Epithelial cell of proximal tubule (primary cell): ENCODE data around the gene ARFGAP2. TPM values are rescaled to one million over a fixed set of nuclear protein-coding genes. Genes with fewer than 3 reads are reported as not detected.

Source experiments
- DNase-seq: peaks from one replicate; pipeline ENCODE4 v3.0.0-alpha.2; 2011; ENCODE audit warnings: low read depth
- H3K4me3 ChIP-seq: 2 replicates; pipeline ENCODE4 v1.5.1; 2011; ENCODE audit warnings: low read depth, mild to moderate bottlenecking, low read length
- CTCF ChIP-seq: conservative IDR thresholded peaks from 2 replicates; pipeline ENCODE4 v1.5.1; 2012; ENCODE audit warnings: low read depth, mild to moderate bottlenecking, low read length
- total RNA-seq: library from RNA; depleted of rRNA; stranded (reverse); fragments of >200 nt; gene quantifications from 2 replicates; pipeline ENCODE4 v1.2.3, GENCODE V29; 2015

Gene ARFGAP2
- total RNA-seq, 1 donor from 2014 or later: 94.0 TPM

DNA sequence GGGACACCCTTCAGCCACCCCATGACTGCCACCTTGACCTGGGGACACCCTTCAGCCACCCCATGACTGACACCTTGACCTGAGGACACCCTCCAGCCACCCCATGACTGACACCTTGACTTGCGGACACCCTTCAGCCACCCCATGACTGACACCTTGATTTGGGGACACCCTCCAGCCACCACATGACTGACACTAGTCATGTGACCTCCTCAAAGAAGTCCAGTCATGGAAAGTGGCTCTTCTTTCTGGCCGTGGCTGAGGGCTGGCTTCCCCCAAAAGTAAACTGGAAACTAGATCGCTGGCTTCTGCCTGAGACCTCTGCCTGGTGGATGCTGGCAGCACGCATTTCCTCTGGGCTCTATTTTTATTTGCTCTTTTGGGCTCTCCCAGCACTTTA lies 28.4 kb downstream of the ARFGAP2 start:
- no peak for DNase-seq
- no peak for TF ChIP-seq CTCF
- H3K4me3 ChIP-seq: no peak overlapping the region

GRCh38 chr11:47147681-47148080 lies 29.0 kb downstream of the ARFGAP2 start:
- H3K4me3 ChIP-seq: no peak overlapping the region
- no peak for DNase-seq
- TF ChIP-seq CTCF: no peak

GRCh38 chr11:47147250-47147649 lies 29.4 kb downstream of the ARFGAP2 start:
- no peak overlapping the region for H3K4me3 ChIP-seq
- no peak for TF ChIP-seq CTCF
- no peak for DNase-seq

- TF ChIP-seq CTCF: no peak
- DNase-seq: no peak
- H3K4me3 ChIP-seq: no peak overlapping the region
Observed at GRCh38 chr11:47144541-47144940, 32.1 kb downstream of the ARFGAP2 start.

DNA sequence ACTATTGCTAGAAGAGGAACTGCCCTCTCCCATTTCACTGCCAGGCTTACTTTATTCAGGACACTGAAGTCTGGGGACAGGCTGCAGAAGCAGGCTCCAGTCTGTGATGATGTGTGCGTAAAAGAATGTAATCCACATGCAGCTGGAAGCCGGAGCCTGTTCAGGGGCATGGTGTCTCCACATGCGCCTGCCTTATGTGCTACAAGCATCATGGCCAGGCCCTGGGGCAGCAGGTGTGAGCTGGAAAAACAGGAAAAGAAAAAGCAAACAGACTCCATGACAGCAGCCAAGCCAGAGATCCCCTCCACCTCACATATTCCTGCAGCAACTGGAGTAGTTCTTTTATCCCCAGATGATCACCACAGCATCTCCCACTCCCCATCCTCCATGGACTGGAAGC lies 33.4 kb downstream of the ARFGAP2 start:
- no peak for TF ChIP-seq CTCF
- no peak overlapping the region for H3K4me3 ChIP-seq
- no peak for DNase-seq

GRCh38 chr11:47139878-47140277 lies 36.8 kb downstream of the ARFGAP2 start:
- no peak for TF ChIP-seq CTCF
- DNase-seq: no peak
- no peak overlapping the region for H3K4me3 ChIP-seq

GRCh38 chr11:47137476-47137875 lies 39.2 kb downstream of the ARFGAP2 start:
- DNase-seq: no peak
- no peak overlapping the region for H3K4me3 ChIP-seq
- TF ChIP-seq CTCF: no peak
